ENCODE measurements around the gene KRTAP12-2. TPM values are rescaled to one million over a fixed set of nuclear protein-coding genes. Genes with fewer than 3 reads are reported as not detected.
A peak's percentile ranks its signal among the peaks of the same experiment; 100 is the strongest.
"Not testable (repeated sequence)": the region's sequence is repeated elsewhere in the genome, so short reads cannot be mapped to it uniquely, and the experiment has no call there.

The KRTAP12-2 gene
- total and polyA plus RNA-seq, 10 donors: not detected

- H3K4me3 ChIP-seq: no peak overlapping the region
- TF ChIP-seq POLR2AphosphoS5 (IDR thresholded peaks at IDR 0.05) (no peak), POLR2A (IDR thresholded peaks at IDR 0.05) (no peak), CTCF (IDR thresholded peaks at IDR 0.05 in 8 of 11, conservative IDR thresholded peaks at IDR 0.05 in 3 of 11) (no peak)
- H3K36me3 ChIP-seq: no peaks in the 10 kb centered on the region
- intact Hi-C loops (cut with DNase I; ENCODE audit: low total_unique reads): no loop called here
- H3K27ac ChIP-seq: no peak overlapping the region
- peaks cover 0 to 28% (median 21%) of the 10 kb centered on the region in 8 donors for H3K9me3 ChIP-seq
- 47 to 54% (median 49%) methylated on average over 2 of the region's 2 CpGs for WGBS, 5 donors
- H3K4me1 ChIP-seq: no peaks in the 10 kb centered on the region
- peaks cover 0 to 29% (median 12%) of the 10 kb centered on the region in 7 donors for H3K27me3 ChIP-seq (replicated peaks in 1 of 7)
- no peak for DNase-seq
These were observed 26.2 kb upstream of the KRTAP12-2 start for GRCh38 chr21:44692798-44693512.

DNA sequence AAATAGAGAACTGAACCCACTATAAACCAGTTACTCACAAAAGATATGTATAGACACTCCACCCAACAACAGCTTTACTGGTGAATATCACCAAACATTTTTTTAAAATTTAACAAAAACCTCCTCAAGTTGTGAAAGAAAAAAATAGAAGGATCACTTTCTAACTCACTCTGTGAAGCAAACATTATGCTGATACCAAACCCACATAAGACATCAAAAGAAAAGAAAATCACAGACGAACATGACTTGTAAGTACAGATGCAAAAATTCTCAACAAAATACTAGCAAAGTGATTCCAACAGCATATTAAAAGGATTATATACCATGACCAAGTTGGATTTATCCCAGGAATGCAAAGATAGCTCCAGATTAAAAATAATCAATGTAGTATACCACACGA, 25.0 kb upstream of the KRTAP12-2 start:
- TF ChIP-seq POLR2AphosphoS5 (IDR thresholded peaks at IDR 0.05): no peak
- no peak for TF ChIP-seq POLR2A (IDR thresholded peaks at IDR 0.05)
- no peak for TF ChIP-seq CTCF (IDR thresholded peaks at IDR 0.05 in 8 of 11, conservative IDR thresholded peaks at IDR 0.05 in 3 of 11)
- 67 to 82% (median 78%) methylated on average over 2 of the region's 2 CpGs for WGBS, 5 donors
- DNase-seq: no peak
- Histone ChIP-seq H3K27ac (no peak overlapping the region), H3K27me3 (replicated peaks in 1 of 7) (peaks cover 0 to 29% (median 0%) of the 10 kb centered on the region in 7 donors), H3K4me1 (no peaks in the 10 kb centered on the region), H3K36me3 (no peaks in the 10 kb centered on the region), H3K9me3 (peaks cover 0 to 28% (median 21%) of the 10 kb centered on the region in 8 donors), H3K4me3 (no peak overlapping the region)
- intact Hi-C loops (cut with DNase I; ENCODE audit: low total_unique reads): no loop called here

DNA sequence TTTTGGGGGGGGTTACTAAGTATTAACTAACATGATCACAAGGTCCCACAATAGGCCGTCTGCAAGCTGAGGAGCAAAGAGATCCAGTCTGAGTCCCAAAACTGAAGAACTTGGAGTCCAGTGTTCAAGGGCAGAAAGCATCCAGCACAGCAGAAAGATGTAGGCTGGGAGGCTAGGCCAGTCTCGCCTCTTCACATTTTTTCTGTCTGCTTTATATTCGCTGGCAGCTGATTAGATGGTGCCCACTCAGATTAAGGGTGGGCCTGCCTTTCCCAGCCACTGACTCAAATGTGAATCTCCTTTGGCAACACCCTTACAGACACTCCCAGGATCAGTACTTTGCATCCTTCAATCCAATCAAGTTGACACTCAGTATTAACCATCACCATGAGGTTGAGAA, 23.0 kb upstream of the KRTAP12-2 start:
- intact Hi-C loops (cut with DNase I; ENCODE audit: low total_unique reads); H3K4me3 ChIP-seq; DNase-seq; H3K4me1 ChIP-seq; H3K36me3 ChIP-seq; H3K27ac ChIP-seq: not testable (repeated sequence)
- Histone ChIP-seq H3K9me3 (peaks cover 0 to 28% (median 21%) of the 10 kb centered on the region in 8 donors), H3K27me3 (replicated peaks in 1 of 7) (peaks cover 0 to 30% (median 0%) of the 10 kb centered on the region in 7 donors)
- TF ChIP-seq POLR2AphosphoS5 (IDR thresholded peaks at IDR 0.05): peak in 1 of 3 donors; percentile 5
- WGBS, 5 donors: 80 to 89% (median 86%) methylated on average over 3 of the region's 3 CpGs

GRCh38 chr21:44687671-44688070, 20.9 kb upstream of the KRTAP12-2 start:
- TF ChIP-seq POLR2A (IDR thresholded peaks at IDR 0.05) (no peak), POLR2AphosphoS5 (IDR thresholded peaks at IDR 0.05) (no peak), CTCF (IDR thresholded peaks at IDR 0.05 in 8 of 11, conservative IDR thresholded peaks at IDR 0.05 in 3 of 11) (no peak)
- DNase-seq: no peak
- WGBS, 5 donors: 79 to 91% (median 80%) methylated on average over 11 of the region's 11 CpGs
- Histone ChIP-seq H3K4me1 (no peaks in the 10 kb centered on the region), H3K4me3 (no peak overlapping the region), H3K9me3 (peaks cover 0 to 10% (median 5%) of the 10 kb centered on the region in 8 donors), H3K27me3 (replicated peaks in 1 of 7) (peaks cover 0 to 30% (median 0%) of the 10 kb centered on the region in 7 donors), H3K27ac (no peak overlapping the region), H3K36me3 (no peaks in the 10 kb centered on the region)
- intact Hi-C loops (cut with DNase I; ENCODE audit: low total_unique reads): no loop called here
